ENCODE results near the gene BRD9.
"Not testable (repeated sequence)": the region's sequence is repeated elsewhere in the genome, so short reads cannot be mapped to it uniquely, and the experiment has no call there.

Gene BRD9

DNA sequence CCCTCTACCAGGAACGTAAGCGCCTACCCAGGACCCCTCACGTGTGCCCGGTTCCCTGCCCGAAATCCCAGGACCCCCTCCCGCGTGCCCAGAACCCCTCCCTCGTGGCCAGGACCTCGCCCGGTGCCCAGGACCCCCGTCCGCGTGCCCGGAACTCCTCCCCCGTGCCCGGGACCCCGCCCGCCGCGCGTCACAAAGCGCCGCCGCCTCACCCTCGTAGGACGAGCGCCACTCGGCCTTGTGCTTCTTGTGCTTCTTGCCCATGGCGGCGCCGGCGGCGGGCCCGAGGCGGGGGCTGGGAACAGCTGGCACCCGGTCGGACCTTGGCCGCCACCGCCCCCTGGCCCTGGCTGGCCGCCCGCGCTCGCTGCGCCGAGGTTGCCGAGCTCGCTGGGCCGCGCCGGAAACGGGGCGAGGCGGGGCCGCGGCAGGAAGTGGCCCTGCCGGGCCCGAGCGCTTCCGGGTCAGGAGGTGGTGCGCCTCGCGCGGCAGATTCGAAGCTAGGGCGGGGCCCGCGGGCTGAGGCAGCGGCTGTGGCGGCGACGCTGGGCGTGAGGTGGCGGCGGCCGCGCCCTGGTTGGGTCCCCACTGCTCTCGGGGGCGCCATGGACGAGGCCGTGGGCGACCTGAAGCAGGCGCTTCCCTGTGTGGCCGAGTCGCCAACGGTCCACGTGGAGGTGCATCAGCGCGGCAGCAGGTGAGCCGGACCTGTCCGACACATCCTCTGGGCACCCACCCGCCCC is at the start of gene BRD9, which contains the start of gene TRIP13:
Gene BRD9 (minus strand): TSS at position 408 of the 743 bp plus-strand sequence. CDS start 144 bp downstream, at position 264.
Gene TRIP13 (plus strand): TSS at position 491 of the 743 bp plus-strand sequence. CDS start 115 bp downstream, at position 606.
- peak; percentile 75 for DNase-seq (ENCODE audit: low read depth)

DNA sequence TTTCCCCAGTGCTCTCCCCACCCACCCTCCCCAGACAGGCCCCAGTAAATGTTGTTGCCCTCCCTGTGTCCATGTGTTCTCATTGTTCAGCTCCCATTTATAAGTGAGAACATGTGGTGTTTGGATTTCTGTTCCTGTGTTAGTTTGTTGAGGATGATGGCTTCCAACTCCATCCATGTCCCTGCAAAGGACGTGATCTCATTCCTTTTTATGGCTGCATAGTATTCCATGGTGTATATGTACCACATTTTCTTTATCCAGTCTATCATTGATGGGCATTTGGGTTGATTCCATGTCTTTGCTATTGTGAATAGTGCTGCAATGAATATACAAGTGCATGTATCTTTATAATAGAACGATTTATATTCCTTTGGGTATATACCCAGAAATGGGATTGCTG is 48.1 kb upstream of the BRD9 start:
- not testable (repeated sequence) for DNase-seq (ENCODE audit: low read depth)

DNA sequence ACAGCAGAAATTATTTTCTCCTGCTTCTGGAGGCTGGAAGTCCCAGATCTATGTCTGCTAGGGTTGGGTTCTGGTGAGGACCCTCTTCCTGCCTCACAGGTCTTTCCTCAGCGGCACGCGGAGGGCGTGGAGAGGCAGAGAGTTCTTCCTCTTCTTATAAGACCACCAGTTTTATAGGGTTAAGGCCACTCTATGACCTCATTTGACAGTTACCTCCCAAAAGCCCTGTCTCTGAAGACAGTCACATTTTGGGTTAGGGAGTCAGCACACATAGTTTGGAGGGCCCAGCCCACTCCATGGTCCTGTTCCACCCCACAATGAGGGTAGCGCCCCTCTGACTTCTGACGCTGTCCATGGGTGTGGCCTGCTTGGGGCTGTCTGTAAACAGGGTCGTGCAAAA is 46.8 kb upstream of the BRD9 start:
- no peak for DNase-seq (ENCODE audit: low read depth)

DNA sequence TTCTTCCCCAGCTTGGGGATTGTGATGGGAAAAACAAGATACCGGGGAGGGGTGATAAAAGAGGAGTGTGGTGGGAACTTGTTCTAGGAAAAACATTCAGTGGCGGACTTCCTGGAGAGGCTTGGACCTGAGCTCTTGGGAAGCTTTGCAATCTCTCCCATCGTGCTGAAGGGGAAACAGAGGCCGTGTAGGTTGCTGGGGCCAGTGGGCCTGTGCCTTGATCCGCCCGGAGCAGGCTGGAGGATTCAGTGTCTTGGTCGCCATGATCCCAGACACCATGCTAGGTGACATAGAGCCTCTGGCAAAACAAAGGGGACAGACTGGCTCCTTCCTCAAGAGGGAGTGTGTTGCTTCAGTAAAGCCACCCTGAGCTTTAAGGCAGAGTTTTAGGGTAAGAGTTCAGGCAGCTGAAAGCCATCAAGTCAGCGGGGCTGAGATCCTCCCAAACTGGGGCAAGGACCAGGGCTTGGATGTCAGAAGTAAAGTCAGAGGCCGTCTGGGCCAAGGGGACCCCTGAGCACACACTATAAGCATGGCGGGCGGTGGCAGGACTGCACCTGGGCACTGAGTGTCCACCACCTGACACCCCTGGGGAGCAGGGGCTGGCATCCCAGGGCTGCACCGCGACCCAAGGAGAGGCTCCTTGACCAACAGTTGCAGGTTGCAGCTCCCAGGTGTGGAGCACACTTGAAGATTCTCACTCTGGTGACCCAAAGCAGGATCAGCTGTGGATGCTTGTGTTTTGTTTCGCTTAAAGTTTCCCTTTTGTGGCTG is 44.7 kb upstream of the BRD9 start:
- no peak for DNase-seq (ENCODE audit: low read depth)

DNA sequence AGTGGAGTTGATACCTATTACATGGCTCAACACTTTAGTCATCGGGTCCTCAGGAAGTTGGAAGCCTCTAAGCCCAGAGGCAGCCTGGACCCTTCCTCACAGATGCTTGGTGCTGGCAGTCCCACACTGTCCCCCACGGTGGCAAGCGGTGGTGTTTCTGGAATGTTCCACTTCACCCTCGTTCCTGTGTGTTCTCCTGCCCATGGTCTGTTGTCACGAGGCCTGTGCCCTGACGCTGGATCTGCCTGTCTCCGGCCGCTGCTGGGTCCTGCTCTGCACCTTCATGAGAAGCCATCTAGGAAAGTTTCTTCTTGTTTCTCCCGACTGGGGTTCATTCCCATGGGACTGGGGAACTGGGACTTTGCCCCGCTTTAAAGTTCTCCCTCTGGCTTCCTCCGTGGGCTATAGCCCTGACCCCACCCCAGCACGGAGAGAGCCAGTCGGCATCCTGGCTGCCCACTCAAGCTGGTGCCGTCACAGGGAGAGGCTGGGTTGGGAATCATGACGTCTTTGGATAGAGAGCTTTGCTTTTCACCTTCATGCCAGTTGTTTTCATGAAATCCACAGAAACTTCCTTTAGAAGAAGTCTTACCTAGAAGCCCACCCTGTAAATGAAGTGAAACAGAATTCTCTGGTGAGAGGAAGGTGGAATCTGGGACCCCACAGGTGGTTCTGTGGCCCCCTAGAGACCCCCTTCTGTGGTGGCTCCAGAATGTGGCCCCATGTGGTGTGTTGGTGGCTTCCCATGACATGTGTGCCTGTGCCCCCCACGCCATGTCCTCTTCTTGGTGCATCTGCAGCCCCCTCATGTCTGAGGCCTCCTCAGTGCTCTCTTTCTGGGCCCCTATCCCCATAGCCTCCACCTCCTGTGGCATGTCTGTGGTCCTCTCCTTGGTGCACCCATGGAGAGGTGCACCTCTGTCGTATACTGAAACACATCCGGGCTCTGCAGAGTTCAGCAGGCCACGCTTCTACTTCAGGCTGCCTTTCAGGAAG is 43.8 kb upstream of the BRD9 start:
- no peak for DNase-seq (ENCODE audit: low read depth)

DNA sequence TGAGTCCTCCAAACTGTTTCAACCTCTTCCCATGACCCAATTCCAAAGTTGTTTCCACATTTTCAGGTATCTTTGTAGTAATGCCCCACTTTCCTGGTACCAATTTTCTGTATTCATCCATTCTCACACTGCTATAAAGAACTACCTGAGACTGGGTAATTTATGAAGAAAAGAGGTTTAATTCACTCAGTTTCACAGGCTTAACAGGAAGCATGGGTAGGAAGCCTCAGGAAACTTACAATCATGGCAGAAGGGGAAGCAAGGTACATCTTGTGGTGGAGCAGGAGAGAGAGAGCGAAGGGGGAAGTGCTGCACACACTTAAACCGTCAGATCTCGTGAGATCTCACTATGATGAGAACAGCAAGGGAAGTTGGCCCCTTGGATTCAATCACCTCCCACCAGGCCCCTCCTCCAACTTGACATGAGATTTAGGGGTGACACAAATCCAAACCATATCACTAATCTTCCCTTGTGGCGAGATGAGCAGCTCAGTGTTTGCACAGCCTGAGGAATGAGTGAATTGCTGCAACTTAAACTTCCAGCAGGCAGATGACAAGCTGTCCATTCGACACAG is 43.0 kb upstream of the BRD9 start:
- DNase-seq (ENCODE audit: low read depth), result no peak

DNA sequence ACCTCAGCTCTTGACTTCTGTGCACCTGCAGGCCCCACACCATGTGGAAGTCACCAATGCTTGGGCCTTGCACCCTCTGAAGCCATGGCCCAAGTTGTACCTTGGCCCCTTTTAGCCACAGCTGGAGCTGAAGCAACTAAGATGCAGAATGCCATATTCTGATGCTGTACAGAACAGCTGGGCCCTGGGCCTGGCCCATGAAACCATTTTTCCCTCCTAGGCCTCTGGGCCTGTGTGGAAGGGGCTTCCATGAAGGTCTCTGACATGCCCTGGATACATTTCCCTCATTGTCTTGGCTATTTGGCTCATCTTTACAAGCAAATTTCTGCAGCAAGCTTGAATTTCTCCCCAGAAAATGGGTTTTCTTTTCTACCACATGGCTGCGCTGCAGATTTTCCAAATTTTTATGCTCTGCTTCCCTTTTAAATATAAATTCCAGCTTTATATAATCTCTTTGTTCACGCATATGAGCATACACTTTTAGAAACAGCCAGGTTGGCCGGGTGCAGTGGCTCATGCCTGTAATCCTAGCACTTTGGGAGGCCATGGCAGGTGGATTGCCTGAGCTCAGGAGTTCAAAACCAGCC is 41.9 kb upstream of the BRD9 start:
- not testable (repeated sequence) for DNase-seq (ENCODE audit: low read depth)

DNA sequence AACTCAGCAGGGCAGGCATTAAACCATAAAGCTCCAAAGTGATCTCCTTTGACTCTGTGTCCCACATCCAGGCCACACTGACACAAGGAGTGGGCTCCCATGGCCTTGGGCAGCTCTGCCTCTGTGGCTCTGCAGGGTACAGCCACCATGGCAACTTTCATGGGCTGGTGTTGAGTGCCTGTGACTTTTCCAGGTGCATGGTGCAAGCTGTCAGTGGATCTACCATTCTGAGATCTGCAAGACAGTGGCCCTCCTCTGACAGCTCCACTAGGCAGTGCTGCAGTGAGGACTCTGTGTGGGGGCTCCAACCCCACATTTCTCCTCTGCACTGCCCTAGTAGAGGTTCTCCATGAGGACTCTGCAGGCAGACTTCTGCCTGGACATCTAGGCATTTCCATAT is 41.4 kb upstream of the BRD9 start:
- DNase-seq (ENCODE audit: low read depth), result not testable (repeated sequence)

DNA sequence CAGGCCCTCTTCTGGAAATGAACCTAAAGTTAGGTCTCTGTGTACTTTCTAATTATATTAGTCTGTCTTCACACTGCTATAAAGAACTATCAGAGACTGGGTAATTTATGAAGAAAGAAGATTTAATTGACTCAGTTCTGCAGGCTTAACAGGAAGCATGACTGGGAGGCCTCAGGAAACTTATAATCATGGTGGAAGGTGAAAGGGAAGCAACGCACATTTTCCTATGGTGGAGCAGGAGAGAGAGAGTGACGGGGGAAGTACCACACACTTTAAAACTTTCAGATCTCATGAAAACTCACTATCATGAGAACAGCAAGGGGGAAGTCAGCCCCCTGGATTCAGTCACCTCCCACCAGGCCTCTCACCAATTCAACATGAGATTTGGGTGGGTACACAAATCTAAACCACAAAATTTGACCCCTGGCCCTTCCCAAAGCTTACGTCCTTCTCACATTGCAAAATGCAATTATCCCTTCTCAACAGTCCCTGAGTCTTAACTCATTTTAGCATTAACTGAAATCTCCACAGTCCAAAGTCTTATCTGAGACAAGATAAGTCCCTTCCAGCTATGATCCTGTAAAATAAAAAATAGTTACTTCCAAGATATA is 40.8 kb upstream of the BRD9 start:
- no peak for DNase-seq (ENCODE audit: low read depth)

DNA sequence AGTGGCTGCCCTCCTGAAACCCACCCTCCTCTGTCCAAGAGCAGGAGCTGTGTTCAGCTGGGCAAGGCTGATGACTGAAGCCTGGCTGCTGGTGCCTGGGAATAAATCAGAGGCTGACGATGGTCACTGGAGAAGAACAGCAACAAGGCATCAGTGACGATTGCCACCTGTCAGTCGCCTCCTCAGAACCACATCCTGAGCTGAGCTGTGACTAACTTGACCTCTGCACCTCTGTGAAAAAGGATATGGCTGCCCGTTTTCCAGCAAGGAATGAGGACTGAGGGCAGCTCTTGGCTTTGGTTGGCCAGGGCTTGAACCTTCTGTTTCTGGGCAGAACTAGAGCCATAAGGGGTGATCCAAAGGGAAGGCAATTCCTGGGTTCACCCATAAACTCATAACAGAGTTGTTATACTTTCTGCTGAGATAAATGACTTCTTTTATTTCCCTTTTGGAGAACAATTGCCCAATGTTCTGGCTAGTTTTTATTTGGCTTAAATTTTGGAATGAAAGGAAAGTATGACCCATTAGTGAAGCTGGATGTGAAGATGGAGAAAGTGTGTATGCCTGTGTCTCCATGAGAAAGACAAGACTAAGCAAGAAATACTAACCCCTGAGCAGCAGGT is 40.1 kb upstream of the BRD9 start:
- no peak for DNase-seq (ENCODE audit: low read depth)

DNA sequence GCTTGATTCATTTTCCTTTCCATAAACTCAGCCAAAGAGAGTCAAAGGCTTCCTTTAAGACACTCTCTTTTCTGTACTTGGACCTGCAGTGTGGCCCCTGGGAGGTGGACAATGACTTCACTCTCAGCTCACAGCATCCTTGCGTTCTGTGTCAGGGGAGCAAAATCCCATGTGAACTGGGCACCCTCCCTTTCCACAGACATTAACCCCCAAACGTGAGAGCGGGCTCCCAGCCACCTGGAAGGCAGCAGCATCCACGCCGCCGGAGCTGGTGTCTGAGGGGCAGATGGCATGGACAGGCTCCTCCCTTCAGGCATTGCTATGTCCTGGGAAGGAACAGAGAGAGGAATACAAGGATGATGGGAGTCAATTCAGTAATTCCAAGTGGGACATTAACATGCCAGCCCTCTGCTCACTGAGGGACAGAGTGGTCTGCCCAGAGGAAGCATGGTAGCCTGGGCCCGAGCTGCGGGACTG is 39.6 kb upstream of the BRD9 start:
- no peak for DNase-seq (ENCODE audit: low read depth)

DNA sequence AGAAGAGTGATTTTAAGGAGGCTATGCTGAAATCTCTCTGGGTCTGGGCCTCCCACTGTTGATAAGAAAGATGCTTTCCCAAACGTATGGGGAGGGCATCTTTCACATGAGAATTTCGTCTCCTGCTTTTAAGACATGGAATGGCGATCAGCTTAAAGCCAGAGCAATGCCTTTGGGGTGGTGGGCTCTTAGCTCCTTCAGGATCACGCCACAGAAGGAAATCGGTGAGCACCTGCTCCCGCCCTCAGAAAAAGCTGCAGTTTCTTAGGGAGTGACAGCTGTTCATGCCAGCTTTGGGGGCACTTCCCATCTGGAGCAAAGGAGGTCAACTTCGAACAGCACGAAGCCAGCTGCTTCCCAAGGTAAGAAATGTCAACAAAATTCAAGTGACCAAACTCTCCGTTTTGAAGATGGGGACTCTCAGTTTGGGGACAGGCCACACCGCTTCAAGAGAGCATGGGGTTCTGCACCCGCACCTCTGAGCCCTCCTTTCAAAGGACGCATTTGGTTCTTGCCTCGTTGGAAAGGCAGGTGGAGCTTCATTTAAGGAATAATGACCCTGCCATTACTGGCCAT is 39.1 kb upstream of the BRD9 start:
- DNase-seq (ENCODE audit: low read depth), result no peak

DNA sequence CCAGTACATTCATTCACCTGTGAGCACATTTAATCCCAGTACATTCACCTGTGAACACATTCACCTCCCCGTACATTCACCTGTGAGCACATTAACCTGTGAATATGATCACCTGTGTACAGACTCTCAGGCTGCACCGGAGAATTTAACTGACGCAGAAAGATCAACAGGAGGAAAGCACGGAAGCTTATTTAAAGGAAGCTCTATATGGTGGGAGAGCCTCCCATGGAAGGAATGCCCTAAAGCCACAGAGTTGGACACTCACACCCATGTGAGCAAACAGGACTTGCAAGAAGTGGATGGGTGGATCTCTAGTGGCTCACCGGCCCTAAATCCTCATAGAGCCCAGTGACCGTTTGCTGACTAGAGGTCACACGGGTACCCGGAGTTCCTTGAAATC is 38.3 kb upstream of the BRD9 start:
- DNase-seq (ENCODE audit: low read depth), result no peak

DNA sequence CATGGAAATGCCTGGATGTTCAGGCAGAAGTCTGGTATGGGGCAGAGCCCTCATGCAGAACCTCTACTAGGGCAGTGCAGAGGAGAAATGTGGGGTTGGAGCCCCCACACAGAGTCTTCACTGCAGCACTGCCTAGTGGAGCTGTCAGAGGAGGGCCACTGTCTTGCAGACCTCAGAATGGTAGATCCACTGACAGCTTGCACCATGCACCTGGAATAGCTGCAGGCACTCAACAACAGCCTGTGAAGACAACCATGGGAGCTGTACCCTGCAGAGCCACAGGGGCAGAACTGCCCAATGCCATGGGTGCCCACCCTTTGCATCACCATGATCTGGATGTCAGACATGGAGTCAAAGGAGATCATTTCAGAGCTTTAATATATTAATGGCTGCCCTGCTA is 37.0 kb upstream of the BRD9 start:
- DNase-seq (ENCODE audit: low read depth), result no peak

DNA sequence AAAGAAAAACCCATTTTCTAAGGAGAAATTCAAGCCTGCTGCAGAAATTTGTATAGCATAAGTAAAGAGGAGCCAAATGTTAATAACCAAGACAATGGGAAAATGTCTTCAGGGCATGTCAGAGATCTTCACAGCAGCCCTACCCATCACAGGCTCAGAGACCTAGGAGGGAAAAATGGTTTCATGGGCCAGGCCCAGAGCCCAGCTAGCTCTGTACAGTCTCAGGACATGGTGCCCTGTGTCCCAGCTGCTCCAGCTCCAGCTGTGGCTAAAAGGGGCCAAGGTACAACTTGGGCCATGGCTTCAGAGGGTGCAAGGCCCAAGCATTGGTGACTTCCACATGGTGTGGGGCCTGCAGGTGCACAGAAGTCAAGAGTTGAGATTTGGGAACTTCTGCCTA is 36.6 kb upstream of the BRD9 start:
- not testable (repeated sequence) for DNase-seq (ENCODE audit: low read depth)

DNA sequence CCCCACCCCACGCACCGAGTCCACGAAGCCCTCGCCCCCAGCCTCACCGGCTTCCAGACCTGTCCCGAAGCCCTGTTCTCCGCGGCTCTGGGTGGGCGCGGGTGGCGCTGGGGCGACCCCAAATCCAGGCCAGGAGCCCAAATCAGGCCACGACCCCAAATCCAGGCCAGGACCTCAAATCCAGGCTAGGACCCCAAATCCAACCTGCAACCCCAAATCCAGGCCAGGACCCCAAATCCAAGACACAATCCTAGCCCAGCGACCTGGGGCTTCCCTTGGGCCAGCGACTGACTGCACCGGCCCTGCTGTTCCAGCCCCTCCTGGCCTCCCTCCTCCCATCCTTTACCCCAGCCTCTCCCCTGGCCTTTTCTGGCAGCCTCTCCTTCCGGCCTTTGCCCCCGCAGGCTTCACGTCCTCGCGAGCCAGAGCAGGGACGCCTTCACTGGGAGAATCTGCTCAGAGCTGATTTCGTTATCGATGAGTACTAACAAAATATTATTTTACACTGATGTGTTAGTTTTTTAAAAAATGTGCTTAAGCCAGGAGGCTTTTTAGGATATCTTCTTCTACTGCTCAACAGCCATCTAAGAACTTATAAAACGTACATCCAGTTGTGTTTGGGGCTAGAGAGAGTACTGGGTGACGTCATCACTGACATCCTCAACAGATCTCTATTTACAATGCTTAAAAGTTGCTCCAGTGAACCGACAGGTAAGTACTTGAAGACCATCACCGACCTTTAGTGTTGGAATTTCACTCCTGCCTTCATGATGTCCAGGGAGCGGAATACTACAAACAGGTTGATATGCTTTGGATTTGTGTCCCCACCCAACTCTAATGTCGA is 34.8 kb upstream of the BRD9 start:
- DNase-seq (ENCODE audit: low read depth), result no peak

DNA sequence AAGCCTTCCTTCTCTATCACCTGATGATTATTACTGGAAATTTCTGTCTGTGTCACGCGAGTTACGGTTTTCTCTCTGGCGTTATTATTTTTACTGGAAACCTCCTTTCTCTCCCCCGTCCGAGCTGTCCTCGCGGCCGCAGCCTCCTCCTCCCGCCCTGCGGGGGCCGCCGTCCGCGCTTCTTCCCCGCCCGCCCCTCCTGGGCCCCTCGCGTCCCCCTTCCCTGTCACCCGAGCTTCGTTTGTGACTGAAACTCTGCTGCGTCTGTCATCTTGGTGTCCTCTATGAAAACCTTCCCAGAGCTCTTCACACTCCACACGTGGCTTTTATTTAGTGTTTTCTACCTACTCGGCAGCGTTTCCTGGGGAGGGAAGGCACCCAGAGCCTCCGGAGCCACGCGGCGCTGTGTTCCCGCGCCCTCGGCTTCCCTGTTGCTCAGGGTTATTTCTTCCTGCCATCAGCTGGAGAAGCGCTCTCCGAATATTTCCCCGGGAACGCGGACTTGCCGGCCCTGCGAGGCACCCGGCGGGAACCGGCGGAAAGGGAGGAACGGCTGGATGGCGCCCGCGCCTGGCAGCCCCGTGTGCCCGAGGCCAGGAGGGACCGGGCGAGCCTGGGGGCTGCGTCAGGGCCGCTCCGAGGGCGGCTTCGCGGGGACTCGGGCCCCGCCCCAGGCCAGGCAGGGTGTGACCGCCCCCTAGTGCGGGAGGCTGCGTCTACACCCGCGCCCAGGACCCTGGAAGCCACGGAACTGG is 34.0 kb upstream of the BRD9 start:
- DNase-seq (ENCODE audit: low read depth), result no peak

DNA sequence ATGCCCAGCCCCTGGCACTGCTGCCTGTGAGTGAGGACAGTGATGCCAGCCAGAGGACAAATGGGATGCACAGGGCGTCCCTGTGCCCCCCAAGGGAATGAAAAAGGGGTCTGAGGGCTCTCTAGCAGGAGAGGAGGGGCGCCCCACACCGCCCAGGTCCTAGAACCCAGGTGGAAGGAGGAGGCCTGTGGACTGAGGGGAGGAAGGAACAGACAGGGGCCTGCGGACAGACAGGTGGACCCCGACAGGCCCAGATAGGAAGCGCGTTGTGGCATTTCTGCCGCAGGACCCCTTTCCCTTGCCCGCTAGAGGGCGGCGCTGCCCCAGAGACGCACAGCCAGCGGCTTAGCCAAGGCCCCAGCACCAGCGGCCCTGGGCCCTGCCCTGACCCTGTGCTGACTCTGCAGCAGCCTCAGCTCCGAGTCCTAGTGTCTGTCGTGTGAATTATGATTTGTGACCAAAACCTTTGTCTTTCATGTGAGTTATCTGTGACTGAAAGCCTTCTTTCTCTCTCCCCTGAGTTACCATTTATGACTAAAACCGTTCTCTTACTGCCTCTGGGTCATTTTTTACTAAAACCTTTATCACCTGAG is 30.8 kb upstream of the BRD9 start:
- peak; percentile 45 for DNase-seq (ENCODE audit: low read depth)
